ENCODE data around the gene PDLIM7.
A peak's percentile ranks its signal among the peaks of the same experiment; 100 is the strongest.

DNA sequence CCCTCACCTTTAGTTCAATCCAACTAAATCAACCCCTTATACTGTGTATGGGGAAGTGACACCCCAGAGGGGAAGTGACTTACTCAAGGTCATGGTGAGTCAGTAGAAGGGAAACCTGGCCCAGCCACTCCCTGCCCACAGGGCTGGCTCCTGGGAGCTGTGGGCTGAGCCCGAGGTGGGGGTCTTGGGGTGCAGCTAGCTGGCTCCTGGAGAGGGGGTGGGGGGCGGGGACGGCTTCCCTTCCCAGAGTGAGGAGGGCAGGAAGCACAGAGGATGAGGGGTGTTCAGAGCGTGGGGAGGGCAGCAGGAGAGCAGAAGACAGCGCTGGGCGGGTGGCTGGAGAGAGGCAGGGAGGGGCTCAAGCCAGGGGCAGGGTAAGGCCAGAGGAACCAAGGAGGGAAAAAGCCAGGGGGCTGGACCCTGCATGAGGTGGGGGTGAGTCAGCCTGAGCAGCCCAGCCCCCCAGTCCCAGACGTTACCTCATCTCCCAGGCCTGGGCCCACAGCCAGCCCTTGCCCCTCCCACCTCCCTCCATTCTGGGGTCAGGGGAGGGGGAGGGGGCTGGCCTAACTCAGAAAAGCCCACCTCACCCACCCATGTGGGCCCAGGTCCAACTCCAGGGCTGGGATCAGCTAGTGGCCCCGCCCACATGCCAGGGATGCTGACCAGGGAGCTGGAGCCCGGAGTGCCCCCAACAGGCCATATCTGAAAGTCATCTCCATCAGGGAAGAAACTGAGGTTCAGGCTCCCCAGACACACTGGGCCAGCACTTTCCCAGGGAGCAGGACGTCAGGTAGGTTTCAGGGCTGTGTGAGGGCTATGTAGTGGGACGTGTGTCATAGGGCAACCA is 2.8 kb downstream of the PDLIM7 start:
- TF ChIP-seq, protein P1, sequence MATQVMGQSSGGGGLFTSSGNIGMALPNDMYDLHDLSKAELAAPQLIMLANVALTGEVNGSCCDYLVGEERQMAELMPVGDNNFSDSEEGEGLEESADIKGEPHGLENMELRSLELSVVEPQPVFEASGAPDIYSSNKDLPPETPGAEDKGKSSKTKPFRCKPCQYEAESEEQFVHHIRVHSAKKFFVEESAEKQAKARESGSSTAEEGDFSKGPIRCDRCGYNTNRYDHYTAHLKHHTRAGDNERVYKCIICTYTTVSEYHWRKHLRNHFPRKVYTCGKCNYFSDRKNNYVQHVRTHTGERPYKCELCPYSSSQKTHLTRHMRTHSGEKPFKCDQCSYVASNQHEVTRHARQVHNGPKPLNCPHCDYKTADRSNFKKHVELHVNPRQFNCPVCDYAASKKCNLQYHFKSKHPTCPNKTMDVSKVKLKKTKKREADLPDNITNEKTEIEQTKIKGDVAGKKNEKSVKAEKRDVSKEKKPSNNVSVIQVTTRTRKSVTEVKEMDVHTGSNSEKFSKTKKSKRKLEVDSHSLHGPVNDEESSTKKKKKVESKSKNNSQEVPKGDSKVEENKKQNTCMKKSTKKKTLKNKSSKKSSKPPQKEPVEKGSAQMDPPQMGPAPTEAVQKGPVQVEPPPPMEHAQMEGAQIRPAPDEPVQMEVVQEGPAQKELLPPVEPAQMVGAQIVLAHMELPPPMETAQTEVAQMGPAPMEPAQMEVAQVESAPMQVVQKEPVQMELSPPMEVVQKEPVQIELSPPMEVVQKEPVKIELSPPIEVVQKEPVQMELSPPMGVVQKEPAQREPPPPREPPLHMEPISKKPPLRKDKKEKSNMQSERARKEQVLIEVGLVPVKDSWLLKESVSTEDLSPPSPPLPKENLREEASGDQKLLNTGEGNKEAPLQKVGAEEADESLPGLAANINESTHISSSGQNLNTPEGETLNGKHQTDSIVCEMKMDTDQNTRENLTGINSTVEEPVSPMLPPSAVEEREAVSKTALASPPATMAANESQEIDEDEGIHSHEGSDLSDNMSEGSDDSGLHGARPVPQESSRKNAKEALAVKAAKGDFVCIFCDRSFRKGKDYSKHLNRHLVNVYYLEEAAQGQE (IDR thresholded peaks at IDR 0.05; ENCODE audit: insufficient read depth in 1 of 2, low read depth in 2 of 2, low read length in 2 of 2), result no peak
- TF ChIP-seq POLR2AphosphoS5 (IDR thresholded peaks at IDR 0.05; ENCODE audit: low read depth, low read length), result peak; percentile 44; the same call in 1 of the 2 replicates
- TF ChIP-seq TAF1 (IDR thresholded peaks at IDR 0.05; ENCODE audit: borderline replicate concordance, insufficient read depth, low read length), result no peak
- TF ChIP-seq SIN3A (IDR thresholded peaks at IDR 0.05; ENCODE audit: borderline replicate concordance, insufficient read depth, low read length), result no peak
- TF ChIP-seq FOXP2 (optimal IDR thresholded peaks at IDR 0.05; ENCODE audit: borderline replicate concordance, extremely low read depth, extremely low read length, insufficient read depth), result no peak

Data from PFSK-1 (cell line).